H1 (cell line): ENCODE data around the gene MRTFB. TPM values are rescaled to one million over a fixed set of nuclear protein-coding genes. Genes with fewer than 3 reads are reported as not detected.

Experiments used
- CTCF ChIA-PET: fragments of 300-600 bp; sonication (Branson Sonifier 250); formaldehyde crosslinking; loops from one replicate; lab custom pipeline; 2021; ENCODE audit not compliant: partially characterized antibody; lab: Charles Lee
- POLR2A ChIA-PET: fragments of 300-600 bp; sonication (Branson Sonifier 250); formaldehyde crosslinking; loops from one replicate; lab custom pipeline; 2021; ENCODE audit warnings: inconsistent platforms; ENCODE audit not compliant: partially characterized antibody; lab: Charles Lee
- DNase-seq, 2 experiments: peaks; one replicate each; pipeline versions ENCODE4 v3.0.0 to v3.0.0-alpha.2; 2010 to 2022; ENCODE audit warnings: low spot score in 2 of 2, low read depth in 1 of 2, mixed read lengths in 1 of 2
- FAIRE-seq: peaks from 2 replicates; lab custom pipeline; 2011; peaks lifted over from hg19 to GRCh38; lab: Jason Lieb, UNC
- H2AFZ ChIP-seq: 2 replicates; pipeline ENCODE4 v1.8.1; 2012; ENCODE audit warnings: low read length, inconsistent platforms
- H2AK5ac ChIP-seq: 2 replicates; pipeline ENCODE4 v1.6.1; 2013; ENCODE audit warnings: low read depth, low read length
- H2BK120ac ChIP-seq: replicated peaks from 2 replicates; pipeline ENCODE3; 2013; ENCODE audit warnings: low read depth, low read length, inconsistent platforms
- H2BK12ac ChIP-seq: 2 replicates; pipeline ENCODE4 v1.6.1; 2013; ENCODE audit warnings: low read depth, low read length
- H2BK15ac ChIP-seq: 2 replicates; pipeline ENCODE4 v1.6.1; 2013; ENCODE audit warnings: low read length
- H2BK20ac ChIP-seq: 2 replicates; pipeline ENCODE4 v1.6.1; 2013; ENCODE audit warnings: low read length
- H2BK5ac ChIP-seq: 2 replicates; pipeline ENCODE4 v1.6.1; 2013; ENCODE audit warnings: low read depth, low read length
- H3K14ac ChIP-seq: 2 replicates; pipeline ENCODE4 v1.6.1; 2013; ENCODE audit warnings: inconsistent platforms; ENCODE audit not compliant: insufficient read length
- H3K18ac ChIP-seq: 2 replicates; pipeline ENCODE4 v1.6.1; 2013; ENCODE audit warnings: low read length; ENCODE audit errors: extremely low read depth
- H3K23ac ChIP-seq: 2 replicates; pipeline ENCODE4 v1.6.1; 2013; ENCODE audit warnings: inconsistent platforms; ENCODE audit not compliant: insufficient read length
- H3K23me2 ChIP-seq: 2 replicates; pipeline ENCODE4 v1.6.1; 2013; ENCODE audit warnings: low read depth, low read length
- H3K27ac ChIP-seq: 2 replicates; pipeline ENCODE4 v1.6.1; 2011; ENCODE audit warnings: low read depth, low read length, inconsistent platforms
- H3K27me3 ChIP-seq, 4 experiments: replicated peaks in 1 of 4; 1 replicate in 1 of 4; 2 replicates in 3 of 4; pipeline versions ENCODE4 v1.6.1 to v1.8.1; 2011 to 2013; ENCODE audit warnings: low read length in 3 of 4, mild to moderate bottlenecking in 3 of 4, inconsistent platforms in 2 of 4, mixed read lengths in 2 of 4, moderate library complexity in 1 of 4; ENCODE audit not compliant: control insufficient read depth in 3 of 4, insufficient read depth in 3 of 4; ENCODE audit errors: extremely low read depth in 1 of 4
- H3K36me3 ChIP-seq, 4 experiments: 2 replicates each; pipeline versions ENCODE4 v1.6.1 to v1.8.1; 2011 to 2013; ENCODE audit warnings: mild to moderate bottlenecking in 4 of 4, low read length in 3 of 4, moderate library complexity in 2 of 4, control low read depth in 1 of 4, inconsistent platforms in 1 of 4; ENCODE audit not compliant: insufficient read depth in 4 of 4, control insufficient read depth in 2 of 4
- H3K4ac ChIP-seq: replicated peaks from 2 replicates; pipeline ENCODE3; 2013; ENCODE audit warnings: low read length, low read depth, mixed read lengths, inconsistent platforms; ENCODE audit not compliant: insufficient read length
- H3K4me1 ChIP-seq, 4 experiments: replicated peaks in 1 of 4; 1 replicate in 1 of 4; 2 replicates in 3 of 4; pipeline versions ENCODE4 v1.6.1 to v1.8.1; 2011 to 2013; ENCODE audit warnings: low read length in 3 of 4, inconsistent platforms in 2 of 4, mixed read lengths in 1 of 4; ENCODE audit not compliant: insufficient read depth in 4 of 4, control insufficient read depth in 3 of 4
- H3K4me2 ChIP-seq, 2 experiments: 2 replicates each; pipeline versions ENCODE4 v1.6.1 to v1.8.1; 2011 to 2013; ENCODE audit warnings: low read depth in 2 of 2, low read length in 2 of 2, control low read depth in 1 of 2, inconsistent platforms in 1 of 2, mild to moderate bottlenecking in 1 of 2; ENCODE audit not compliant: insufficient read depth in 1 of 2
- H3K4me3 ChIP-seq, 4 experiments: fragments of 200-600, 300-600 bp in 1 of 4; sonication (generic), shearing (Covaris generic), sonication (Bioruptor Twin) in 1 of 4; 2 replicates each; pipeline versions ENCODE4 v1.5.1 to v1.8.1; 2011 to 2016; ENCODE audit warnings: low read length in 4 of 4, low read depth in 3 of 4, control low read depth in 2 of 4, inconsistent platforms in 2 of 4, mild to moderate bottlenecking in 2 of 4, mixed read lengths in 1 of 4, moderate library complexity in 1 of 4; ENCODE audit not compliant: insufficient read depth in 2 of 4; ENCODE audit errors: extremely low read depth in 1 of 4
- H3K56ac ChIP-seq: replicated peaks from 2 replicates; pipeline ENCODE3; 2013; ENCODE audit warnings: low read depth, mild to moderate bottlenecking, mixed read lengths, low read length, inconsistent platforms; ENCODE audit not compliant: insufficient read length
- H3K79me1 ChIP-seq: 2 replicates; pipeline ENCODE4 v1.6.1; 2013; ENCODE audit warnings: low read depth, low read length, control low read depth
- H3K79me2 ChIP-seq, 2 experiments: 2 replicates each; pipeline versions ENCODE4 v1.6.1 to v1.8.1; 2012 to 2013; ENCODE audit warnings: low read length in 2 of 2, mild to moderate bottlenecking in 2 of 2, inconsistent platforms in 1 of 2; ENCODE audit not compliant: insufficient read depth in 2 of 2, control insufficient read depth in 1 of 2
- H3K9ac ChIP-seq, 4 experiments: replicated peaks in 1 of 4; 1 replicate in 1 of 4; 2 replicates in 3 of 4; pipeline versions ENCODE4 v1.6.1 to v1.8.1; 2011 to 2013; ENCODE audit warnings: low read depth in 3 of 4, low read length in 3 of 4, control low read depth in 2 of 4, mild to moderate bottlenecking in 2 of 4, moderate library complexity in 2 of 4, inconsistent platforms in 1 of 4; ENCODE audit errors: extremely low read depth in 1 of 4
- H3K9me3 ChIP-seq, 2 experiments: 2 replicates each; pipeline versions ENCODE4 v1.6.1 to v1.8.1; 2012 to 2013; ENCODE audit warnings: mild to moderate bottlenecking in 2 of 2, moderate library complexity in 2 of 2, control low read depth in 1 of 2, inconsistent platforms in 1 of 2, low read depth in 1 of 2, low read length in 1 of 2, mixed read lengths in 1 of 2; ENCODE audit not compliant: insufficient read depth in 2 of 2
- H4K20me1 ChIP-seq, 2 experiments: replicated peaks in 1 of 2; 2 replicates each; pipeline versions ENCODE3 to v1.8.1; 2011 to 2013; ENCODE audit warnings: inconsistent platforms in 2 of 2, low read length in 2 of 2, mild to moderate bottlenecking in 1 of 2; ENCODE audit not compliant: insufficient read depth in 2 of 2, control insufficient read depth in 1 of 2
- H4K5ac ChIP-seq: 2 replicates; pipeline ENCODE4 v1.6.1; 2013; ENCODE audit warnings: low read length, low read depth, mixed read lengths, inconsistent platforms; ENCODE audit not compliant: insufficient read length
- H4K8ac ChIP-seq: 2 replicates; pipeline ENCODE4 v1.8.0; 2013; ENCODE audit warnings: mild to moderate bottlenecking, moderate library complexity, low read length, inconsistent platforms; ENCODE audit not compliant: insufficient read depth; ENCODE audit errors: extremely low read depth
- H4K91ac ChIP-seq: replicated peaks from 2 replicates; pipeline ENCODE3; 2013; ENCODE audit warnings: low read length, mixed read lengths, inconsistent platforms; ENCODE audit not compliant: insufficient read length
- CBX8 ChIP-seq: fragments of 300-800, 300-1000 bp; sonication (generic); IDR thresholded peaks from 2 replicates; pipeline ENCODE4 v1.7.1; 2016; ENCODE audit warnings: low read depth, low read length, borderline replicate concordance
- JUND ChIP-seq: IDR thresholded peaks from 2 replicates; pipeline ENCODE4 v1.6.1; 2011; ENCODE audit warnings: mild to moderate bottlenecking, improper control_type of control experiment, low read length
- KDM1A ChIP-seq: fragments of 200-600, 300-600 bp; sonication (generic); IDR thresholded peaks from 2 replicates; pipeline ENCODE4 v1.7.1; 2016; ENCODE audit warnings: mild to moderate bottlenecking, low read length, borderline replicate concordance
- MAFK ChIP-seq: IDR thresholded peaks from 2 replicates; pipeline ENCODE4 v1.6.1; 2012; ENCODE audit warnings: low read depth, mild to moderate bottlenecking, improper control_type of control experiment, low read length
- NANOG ChIP-seq: IDR thresholded peaks from 2 replicates; pipeline ENCODE4 v1.6.1; 2011; ENCODE audit warnings: low read length, low read depth, mild to moderate bottlenecking, inconsistent platforms; ENCODE audit not compliant: insufficient read depth, poor library complexity, severe bottlenecking
- NRF1 ChIP-seq: IDR thresholded peaks from 2 replicates; pipeline ENCODE4 v1.6.1; 2011; ENCODE audit warnings: mild to moderate bottlenecking, low read depth, low read length, improper control_type of control experiment
- POLR2A ChIP-seq, 2 experiments: IDR thresholded peaks; 1 replicate in 1 of 2; 2 replicates in 1 of 2; pipeline ENCODE4 v1.6.1; 2011; ENCODE audit warnings: low read depth in 2 of 2, low read length in 2 of 2, mild to moderate bottlenecking in 2 of 2; ENCODE audit errors: control extremely low read depth in 1 of 2
- SAP30 ChIP-seq: fragments of 300-600 bp; sonication (generic); IDR thresholded peaks from 2 replicates; pipeline ENCODE4 v1.7.1; 2012; ENCODE audit warnings: low read length, moderate library complexity, mild to moderate bottlenecking, inconsistent platforms; ENCODE audit not compliant: insufficient read depth, insufficient replicate concordance
- SIN3A ChIP-seq, 2 experiments: IDR thresholded peaks in 1 of 2; conservative IDR thresholded peaks in 1 of 2; 2 replicates each; pipeline ENCODE4 v1.6.1; 2011 to 2012; ENCODE audit warnings: low read length in 2 of 2, improper control_type of control experiment in 1 of 2, low read depth in 1 of 2, mild to moderate bottlenecking in 1 of 2
- SP1 ChIP-seq: IDR thresholded peaks from 2 replicates; pipeline ENCODE4 v1.6.1; 2011; ENCODE audit warnings: low read depth, low read length
- TAF1 ChIP-seq: IDR thresholded peaks from 2 replicates; pipeline ENCODE4 v1.6.1; 2011; ENCODE audit warnings: mild to moderate bottlenecking, low read depth, low read length
- WGBS, 2 experiments: shearing (Covaris generic) in 1 of 2; methylation state at CpG; one replicate each; pipeline versions ENCODE4 v1.1.6 to v1.1.7; 2013 to 2015; ENCODE audit warnings: low lambda C conversion rate in 2 of 2, mixed read lengths in 2 of 2, inconsistent platforms in 1 of 2, low coverage in 1 of 2, missing lambda C conversion rate in 1 of 2; ENCODE audit not compliant: insufficient replicate concordance in 2 of 2, insufficient coverage in 1 of 2, insufficient read length in 1 of 2; ENCODE audit errors: extremely low coverage in 1 of 2, missing lambda C conversion rate in 1 of 2; 5-methylcytosine and 5-hydroxymethylcytosine counted together
- polyA plus RNA-seq, 7 experiments: library from polyadenylated mRNA; depleted of rRNA in 3 of 7; stranded (reverse) in 5 of 7; unstranded in 2 of 7; fragments of >200 nt in 5 of 7; fragments of 200-250 nt in 2 of 7; gene quantifications; 1 replicate in 5 of 7; 2 replicates in 1 of 7; 4 replicates in 1 of 7; pipeline versions ENCODE4 v1.2.1 to v1.2.3, GENCODE V29; 2011 to 2013; ENCODE audit warnings: missing spikeins in 2 of 7, mixed read lengths in 2 of 7
- total RNA-seq: library from RNA; stranded (reverse); fragmentation: NEBNext Ultra II Directional; extraction: Animal tissue kit (Norgen Biotek cat#: 25700); gene quantifications from 2 replicates; pipeline ENCODE4 v1.2.1, GENCODE V29; 2021
- TF ChIP-seq, protein P1 (sequence below): IDR thresholded peaks from 2 replicates; pipeline ENCODE4 v1.6.1; 2012; ENCODE audit warnings: inconsistent platforms
- TF ChIP-seq, protein P2 (sequence below): IDR thresholded peaks from 2 replicates; pipeline ENCODE4 v1.6.1; 2012; ENCODE audit warnings: low read length, inconsistent platforms

The MRTFB gene
- total and polyA plus RNA-seq, 2 of the 8 experiments (the other 6 are each of a cell fraction or from before 2014, with no cell fraction given), result 13.5 to 34.9 TPM

DNA sequence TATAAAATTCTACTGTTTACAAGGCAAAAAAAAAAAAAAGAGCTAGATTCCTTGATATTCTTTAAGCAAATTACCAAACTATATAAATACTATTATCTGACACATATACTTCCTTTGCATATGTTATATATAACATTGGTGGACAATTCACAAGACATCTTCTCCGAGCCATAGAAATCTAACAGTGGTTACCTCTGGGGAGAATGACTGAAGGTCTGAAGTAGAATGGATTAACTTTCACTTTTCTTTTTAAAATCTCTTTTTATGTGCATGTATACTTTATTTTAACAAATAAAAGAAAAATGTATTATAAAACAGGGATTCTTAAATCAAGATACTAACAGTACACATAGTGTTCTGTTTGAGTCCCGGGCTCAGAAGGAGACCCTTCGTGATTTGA is 131.0 kb downstream of the MRTFB start:
- Histone ChIP-seq H4K20me1 (peaks cover 0 to 3% of the 10 kb centered on the region in 2 experiments), H3K9me3 (no peaks in the 10 kb centered on the region), H4K8ac (no peak overlapping the region), H3K18ac (no peak overlapping the region), H3K27ac (no peak overlapping the region), H2BK5ac (no peak overlapping the region), H2BK12ac (no peak overlapping the region), H3K4ac (no peak overlapping the region), H4K91ac (no peak overlapping the region), H2BK120ac (no peak overlapping the region), H2BK20ac (no peak overlapping the region), H3K4me2 (no peak overlapping the region), H3K4me1 (no peaks in the 10 kb centered on the region; a peak in 1 of 7 replicates), H2BK15ac (no peak overlapping the region), H4K5ac (no peak overlapping the region), H3K36me3 (no peaks in the 10 kb centered on the region), H3K79me1 (no peaks in the 10 kb centered on the region), H3K23me2 (no peaks in the 10 kb centered on the region), H3K23ac (no peak overlapping the region), H2AK5ac (no peak overlapping the region), H3K56ac (no peak overlapping the region), H3K9ac (no peak overlapping the region), H3K27me3 (no peaks in the 10 kb centered on the region), H3K4me3 (no peak overlapping the region), H2AFZ (no peak overlapping the region), H3K79me2 (no peaks in the 10 kb centered on the region), H3K14ac (no peak overlapping the region)
- no peak for DNase-seq
- FAIRE-seq, result no peak
- 94% methylated on average over 3 of the region's 3 CpGs; no CpG with 5 or more reads in 1 of the 2 experiments for WGBS, 2 experiments
- POLR2A ChIA-PET, result no interaction called here
- CTCF ChIA-PET, result interaction anchor here (0.9 to 1.3 kb wide), 6 partner anchors 9 to 195 kb away, joined by 3 to 6 read pairs (median 4); no protein-coding TSS in a partner anchor
- TF ChIP-seq TAF1 (no peak), SP1 (no peak), CBX8 (no peak), SAP30 (no peak), NRF1 (no peak), MAFK (no peak), SIN3A (conservative IDR thresholded peaks at IDR 0.05 in 1 of 2, IDR thresholded peaks at IDR 0.05 in 1 of 2; ENCODE audit: low read depth in 1 of 2, low read length in 2 of 2) (no peak), JUND (no peak), POLR2A (IDR thresholded peaks at IDR 0.05; ENCODE audit: control extremely low read depth in 1 of 2, low read depth in 2 of 2, low read length in 2 of 2) (no peak), NANOG (no peak), KDM1A (no peak)
- TF ChIP-seq, protein P1, sequence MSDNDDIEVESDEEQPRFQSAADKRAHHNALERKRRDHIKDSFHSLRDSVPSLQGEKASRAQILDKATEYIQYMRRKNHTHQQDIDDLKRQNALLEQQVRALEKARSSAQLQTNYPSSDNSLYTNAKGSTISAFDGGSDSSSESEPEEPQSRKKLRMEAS, result no peak
- TF ChIP-seq, protein P2, sequence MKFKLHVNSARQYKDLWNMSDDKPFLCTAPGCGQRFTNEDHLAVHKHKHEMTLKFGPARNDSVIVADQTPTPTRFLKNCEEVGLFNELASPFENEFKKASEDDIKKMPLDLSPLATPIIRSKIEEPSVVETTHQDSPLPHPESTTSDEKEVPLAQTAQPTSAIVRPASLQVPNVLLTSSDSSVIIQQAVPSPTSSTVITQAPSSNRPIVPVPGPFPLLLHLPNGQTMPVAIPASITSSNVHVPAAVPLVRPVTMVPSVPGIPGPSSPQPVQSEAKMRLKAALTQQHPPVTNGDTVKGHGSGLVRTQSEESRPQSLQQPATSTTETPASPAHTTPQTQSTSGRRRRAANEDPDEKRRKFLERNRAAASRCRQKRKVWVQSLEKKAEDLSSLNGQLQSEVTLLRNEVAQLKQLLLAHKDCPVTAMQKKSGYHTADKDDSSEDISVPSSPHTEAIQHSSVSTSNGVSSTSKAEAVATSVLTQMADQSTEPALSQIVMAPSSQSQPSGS, result no peak
